SK-N-DZ (cell line): ENCODE measurements around the gene POMT2.

ENCODE experiments used
- DNase-seq: peaks from one replicate; pipeline ENCODE4 v3.0.0-alpha.2; 2015; ENCODE audit warnings: low spot score

POMT2 gene

GRCh38 chr14:77268989-77269600 lies 51.6 kb downstream of the POMT2 start:
- DNase-seq, result no peak

DNA sequence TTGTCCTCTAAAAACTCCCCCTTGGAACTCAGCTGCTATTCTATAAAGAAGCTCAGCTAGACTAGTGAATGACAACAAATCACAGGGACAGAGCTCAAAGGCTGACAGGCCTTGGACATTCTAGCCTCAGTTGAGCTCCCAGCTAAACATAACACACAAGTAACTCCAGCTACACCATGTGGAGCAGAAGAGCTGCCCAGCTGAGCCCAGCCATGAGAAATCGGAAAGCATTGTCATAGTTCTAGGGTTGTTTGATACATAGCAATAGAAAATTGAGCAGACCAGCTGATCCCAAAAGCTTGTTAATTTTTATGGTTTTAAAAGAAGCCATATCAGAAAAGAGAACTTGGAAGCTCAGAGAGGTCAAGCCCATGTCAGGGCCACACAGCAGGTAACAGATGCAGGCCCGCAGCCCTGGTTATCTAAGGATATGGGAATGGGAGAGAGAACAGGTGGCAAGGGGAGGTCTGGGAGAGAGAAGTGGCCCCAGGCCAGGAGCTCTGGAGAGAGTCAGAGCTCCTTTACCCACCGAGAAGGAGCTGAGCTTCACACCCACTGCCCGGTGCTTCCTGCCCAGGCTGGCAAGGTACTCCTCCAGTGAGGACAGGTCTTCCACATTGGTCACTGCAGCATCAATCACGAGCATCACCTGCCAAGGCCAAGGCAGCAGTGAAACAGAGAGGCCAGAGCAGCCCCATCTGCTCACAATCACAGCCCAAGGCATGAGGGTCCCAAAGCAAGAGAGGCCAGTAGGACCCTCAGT lies 52.6 kb downstream of the POMT2 start:
- no peak for DNase-seq

DNA sequence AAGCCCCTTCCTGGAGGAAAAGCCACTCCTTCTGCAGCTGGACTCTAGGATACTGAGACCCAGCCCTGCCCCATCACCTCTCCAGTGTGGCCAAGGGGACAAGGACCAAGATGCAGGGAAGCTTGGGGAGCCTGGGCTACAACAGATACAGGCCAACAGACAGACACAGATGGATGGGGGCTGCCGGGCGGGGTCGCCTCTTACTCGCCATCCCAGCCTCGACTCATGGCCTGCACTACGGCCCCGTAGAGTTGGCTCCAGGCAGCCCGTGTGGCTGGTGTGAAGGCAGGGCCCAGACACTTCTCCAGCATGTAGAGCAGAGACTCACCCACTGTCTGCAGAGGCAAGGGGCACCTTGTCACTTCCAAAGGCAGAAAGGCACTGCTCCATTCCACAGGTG lies 54.3 kb downstream of the POMT2 start:
- no peak for DNase-seq

DNA sequence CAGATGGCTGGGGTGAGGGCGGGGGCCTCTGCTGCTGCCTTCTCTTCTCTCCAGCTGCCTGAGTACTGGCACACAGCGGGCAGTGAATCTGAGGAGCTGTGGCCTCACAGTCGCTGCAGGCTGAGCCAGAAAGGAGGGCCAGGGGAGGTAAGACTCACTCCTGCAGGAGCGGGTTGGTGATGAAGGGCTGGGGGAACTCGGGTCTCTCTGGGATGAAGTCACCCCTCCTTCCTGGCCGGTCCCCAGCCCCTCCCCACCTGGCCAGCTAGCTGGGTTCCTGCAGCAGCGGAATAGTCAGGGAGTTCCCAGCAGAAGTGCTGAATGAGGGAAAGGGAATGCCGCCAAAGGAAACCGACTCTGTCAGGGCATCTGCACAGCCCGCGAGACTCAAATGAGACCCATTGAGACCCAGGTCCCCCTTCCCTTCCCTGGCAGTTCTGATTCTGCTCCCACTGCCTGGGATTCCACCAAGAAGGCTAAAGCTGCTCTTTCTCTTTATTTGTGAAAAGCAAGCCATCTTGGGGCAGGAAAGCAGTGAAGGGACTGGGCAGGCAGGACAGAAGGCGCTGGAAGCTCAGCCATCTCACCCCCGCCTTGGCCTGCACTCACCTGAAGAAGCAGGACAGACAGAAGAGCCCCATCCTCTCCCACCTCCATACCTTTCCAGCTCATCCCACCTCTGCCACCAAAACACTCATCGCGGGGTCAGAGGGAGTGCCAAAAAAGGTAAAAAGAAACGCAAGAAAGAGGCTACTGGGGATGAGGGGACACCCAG lies 54.9 kb downstream of the POMT2 start:
- no peak for DNase-seq

- no peak for DNase-seq
These were observed 55.5 kb downstream of the POMT2 start for GRCh38 chr14:77265187-77265515.

GRCh38 chr14:77264466-77265186 lies 56.1 kb downstream of the POMT2 start:
- no peak for DNase-seq

GRCh38 chr14:77260631-77261030 lies 60.1 kb downstream of the POMT2 start:
- DNase-seq, result peak; percentile 40

- DNase-seq, result no peak
These were observed 60.5 kb downstream of the POMT2 start for GRCh38 chr14:77260199-77260598.

DNA sequence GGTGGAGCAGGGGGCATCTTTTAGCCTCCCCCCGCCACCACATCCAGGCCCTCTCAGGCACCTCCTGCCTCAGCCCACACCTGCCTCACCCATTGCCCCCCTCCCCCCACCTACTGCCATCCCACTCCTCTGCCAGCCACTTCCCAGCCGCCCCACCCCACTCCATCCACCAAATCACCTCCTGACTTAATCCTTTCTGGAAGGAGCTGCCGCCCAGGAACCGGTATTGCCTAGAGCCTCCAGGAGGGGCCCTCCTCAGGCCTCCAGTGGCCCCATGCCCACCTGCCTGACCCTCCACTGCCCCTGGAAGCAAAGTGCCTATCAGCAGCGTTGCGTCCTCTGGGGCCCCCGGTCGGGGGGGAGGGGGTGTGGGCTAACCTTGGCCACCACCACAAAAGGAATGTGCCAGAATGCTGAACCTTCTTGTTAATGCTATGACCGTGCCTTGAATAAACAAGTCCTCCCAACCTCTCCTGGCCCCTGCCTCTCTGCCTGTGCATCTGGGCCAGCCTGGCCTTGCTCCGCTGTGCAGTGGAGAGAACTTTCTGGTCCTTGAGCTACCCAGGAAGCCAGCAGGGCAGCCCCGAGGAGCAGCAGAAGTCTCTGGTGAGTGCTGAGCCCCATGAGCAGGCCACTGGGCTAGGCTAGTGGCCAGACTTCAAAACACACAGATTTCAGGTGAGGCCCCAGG lies 61.5 kb downstream of the POMT2 start:
- no peak for DNase-seq

DNA sequence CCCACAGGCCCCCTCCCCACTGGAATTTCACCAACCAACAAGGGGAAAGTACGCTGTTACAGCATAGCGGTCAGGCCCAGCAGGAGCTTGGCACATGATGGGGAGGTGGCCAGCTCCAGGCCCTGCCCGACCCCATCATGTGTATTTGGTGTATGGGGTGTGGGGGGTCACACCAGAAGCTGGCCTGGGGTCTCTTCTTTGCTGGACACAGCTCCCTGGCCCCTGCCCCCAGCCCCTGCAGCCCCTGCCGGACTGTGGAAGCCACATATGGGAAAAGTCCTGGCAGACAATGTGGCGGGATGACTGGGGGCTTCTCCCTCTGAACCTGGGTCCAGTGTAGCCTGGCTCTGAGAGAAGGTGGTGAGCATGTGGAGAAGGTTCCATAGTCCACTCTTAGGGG lies 62.1 kb downstream of the POMT2 start:
- no peak for DNase-seq

DNA sequence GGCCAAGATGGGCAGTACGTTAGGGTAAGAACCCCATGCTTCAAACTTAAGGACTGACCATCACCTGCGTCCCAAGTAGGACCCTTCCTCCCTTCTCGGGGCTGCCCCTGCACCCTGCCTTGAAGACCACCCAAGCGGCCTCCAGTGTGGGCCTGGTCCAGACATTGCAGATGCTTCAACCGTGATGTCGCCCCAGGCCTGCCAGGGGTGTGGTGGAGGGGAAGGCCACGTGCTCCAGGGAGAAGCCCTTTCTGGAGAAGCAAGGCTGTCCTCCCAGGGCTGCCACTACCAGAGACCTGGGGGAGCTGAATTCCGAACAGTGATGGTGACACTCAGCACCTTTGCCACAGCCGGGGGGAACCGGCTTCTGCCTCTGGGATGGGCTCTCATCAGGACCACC lies 63.0 kb downstream of the POMT2 start:
- DNase-seq, result no peak

- DNase-seq, result no peak
These were observed 64.0 kb downstream of the POMT2 start for GRCh38 chr14:77256694-77257093.

DNA sequence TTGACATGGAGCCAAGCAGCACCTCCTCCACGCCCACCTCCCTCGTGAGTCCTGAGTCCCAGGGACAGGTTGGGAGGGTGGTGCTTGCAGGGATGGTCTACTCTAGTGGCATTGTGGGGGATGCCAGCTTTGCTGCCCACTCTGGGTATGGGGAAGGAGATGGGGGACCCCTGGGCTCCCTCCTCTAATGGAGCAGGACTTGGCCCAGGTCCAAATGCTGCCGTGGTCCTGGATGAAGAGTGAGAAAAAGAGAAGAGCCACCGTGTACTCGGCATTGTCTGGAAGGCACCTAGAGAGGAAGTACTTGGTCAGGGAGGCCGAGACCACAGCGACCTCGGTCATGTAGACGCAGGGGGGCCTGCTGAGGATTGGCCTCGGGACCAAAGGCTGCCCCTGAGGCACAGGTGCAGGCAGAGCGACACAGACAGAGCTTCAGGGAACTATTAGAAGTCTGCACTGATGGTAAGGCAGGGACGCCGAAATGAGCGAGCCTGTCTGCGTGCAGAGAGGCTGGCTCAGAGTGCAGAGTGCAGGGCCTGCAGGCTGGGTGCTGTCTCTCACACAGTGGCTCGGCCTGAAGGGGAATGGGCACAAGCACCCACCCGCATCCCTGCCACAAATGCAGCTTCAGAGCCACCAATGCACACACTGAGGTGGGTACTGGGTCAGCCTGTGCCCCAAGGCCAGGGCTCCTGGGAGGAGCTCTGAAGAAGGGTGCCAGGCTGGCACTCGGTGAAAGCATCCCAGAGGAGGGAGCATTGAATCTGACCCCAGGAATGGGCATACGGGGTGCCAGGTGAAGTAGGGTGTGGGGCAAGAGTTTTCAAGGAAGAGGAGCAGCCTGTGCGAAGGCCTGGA lies 67.1 kb downstream of the POMT2 start:
- DNase-seq, result no peak

DNA sequence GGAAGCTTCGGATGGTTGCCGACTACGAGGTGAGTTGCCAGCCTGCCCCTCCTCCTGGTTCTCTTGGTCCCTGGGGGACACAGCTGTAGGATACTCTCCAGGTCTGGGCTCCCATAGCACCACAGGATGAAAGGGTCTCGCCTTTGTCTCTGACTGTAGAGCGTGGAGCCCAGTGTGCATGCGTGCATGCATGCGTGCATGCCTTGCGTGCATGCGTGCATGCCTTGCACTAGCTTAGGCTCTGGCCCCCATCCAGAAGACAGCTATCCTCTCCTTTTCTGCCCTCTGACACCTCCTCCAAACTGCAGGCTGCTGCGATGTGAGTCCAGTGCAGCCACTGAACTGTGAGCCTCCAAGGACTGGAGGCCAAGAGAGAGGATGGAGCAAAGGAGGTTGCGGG lies 68.8 kb downstream of the POMT2 start:
- DNase-seq, result no peak

DNA sequence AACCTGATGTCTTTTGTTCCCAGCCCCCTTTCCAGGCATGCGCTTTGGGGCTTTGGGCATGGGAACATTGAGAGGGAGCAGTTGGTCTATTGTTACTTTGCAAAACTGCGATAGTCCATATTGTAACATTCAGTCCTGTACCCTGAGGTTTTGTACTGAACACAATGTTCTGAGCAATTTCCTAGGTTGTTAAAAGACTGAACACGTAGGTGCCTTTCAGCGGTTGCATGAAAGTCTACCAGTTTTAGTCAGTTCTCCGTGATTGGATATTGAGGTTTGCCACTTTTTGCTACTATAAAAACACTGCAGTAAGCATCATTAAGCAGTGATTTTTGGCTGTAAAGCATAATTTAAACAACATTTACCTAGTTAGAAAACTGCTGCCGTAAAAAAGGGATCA lies 69.8 kb downstream of the POMT2 start:
- no peak for DNase-seq

DNA sequence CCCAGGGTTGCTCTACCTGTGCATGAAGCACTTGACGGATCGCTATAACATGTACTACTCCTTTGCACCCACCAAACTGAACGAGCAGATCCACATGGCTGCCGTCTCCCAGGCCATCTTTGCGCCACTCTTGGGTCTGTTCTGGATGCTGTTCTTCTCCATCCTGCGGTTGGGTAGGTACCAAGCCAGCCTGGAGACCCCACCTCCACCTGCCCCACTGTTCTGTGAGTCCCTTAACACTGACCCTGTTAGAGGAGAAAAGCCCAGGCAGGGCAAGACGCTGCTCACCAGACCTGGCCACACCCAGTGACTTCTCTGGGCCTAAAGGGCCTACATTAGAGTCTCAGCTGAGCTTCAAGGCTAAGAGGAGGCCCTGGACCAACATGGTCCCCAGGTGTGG lies 71.4 kb downstream of the POMT2 start:
- DNase-seq, result no peak

- DNase-seq, result no peak
These were observed 72.0 kb downstream of the POMT2 start for GRCh38 chr14:77248666-77249065.

DNA sequence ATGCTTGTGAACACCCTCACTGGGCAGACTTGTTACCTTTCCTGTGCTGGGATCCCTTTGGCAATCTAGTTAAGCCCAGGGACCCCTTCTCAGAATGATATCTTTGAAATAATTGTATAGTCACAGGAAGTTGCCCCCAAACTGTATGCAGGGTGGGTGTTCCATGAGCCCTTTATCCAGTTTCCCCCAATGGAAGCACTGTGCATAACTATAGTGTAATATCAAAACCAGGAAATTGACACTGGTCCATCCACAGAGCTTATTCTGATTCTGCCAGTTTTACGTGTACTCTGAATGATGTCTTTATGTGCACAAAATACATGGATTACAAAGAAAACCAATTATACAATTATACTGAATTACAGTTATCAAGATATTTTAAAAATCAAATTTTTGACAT lies 73.9 kb downstream of the POMT2 start:
- DNase-seq, result no peak

GRCh38 chr14:77245820-77246219 lies 74.9 kb downstream of the POMT2 start:
- no peak for DNase-seq

DNA sequence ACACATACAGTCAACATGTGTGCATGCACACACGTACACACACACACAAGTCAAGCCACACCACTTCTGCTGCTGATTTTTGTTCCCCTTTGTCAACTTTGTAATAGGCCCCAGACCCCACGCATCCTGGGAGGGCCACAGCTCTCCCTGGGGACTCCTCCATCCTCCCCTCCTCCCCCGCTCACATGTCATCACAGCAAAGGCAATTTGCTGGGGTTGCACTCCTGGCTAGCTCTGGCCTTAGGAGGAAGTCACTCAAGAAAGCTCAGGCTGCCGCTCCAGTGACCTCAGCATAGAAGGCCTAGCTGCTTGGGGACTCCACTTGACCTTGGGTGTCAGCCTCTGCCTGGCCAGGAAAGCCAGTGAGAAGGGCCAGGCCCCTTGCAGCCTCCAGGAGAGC lies 76.8 kb downstream of the POMT2 start:
- DNase-seq, result no peak

DNA sequence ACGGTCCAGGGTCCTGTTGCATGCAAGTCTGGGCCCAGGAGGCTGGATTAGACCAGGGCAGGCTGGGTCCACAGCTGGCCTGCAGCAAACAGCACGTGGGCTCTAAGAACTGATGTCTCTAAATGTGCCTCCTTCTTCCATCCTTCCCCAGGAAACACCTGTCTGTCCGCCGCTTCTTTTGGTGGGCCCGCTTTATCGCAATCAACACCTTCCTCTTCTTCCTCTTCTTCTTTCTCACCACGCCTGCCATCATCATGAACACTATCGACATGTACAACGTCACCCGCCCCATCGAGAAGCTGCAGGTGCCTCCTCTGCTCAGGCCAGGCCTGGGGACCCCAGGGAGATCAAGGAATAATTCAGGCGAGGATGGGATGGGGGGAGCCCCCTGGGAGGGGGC lies 77.9 kb downstream of the POMT2 start:
- DNase-seq, result no peak
